ENCODE data around the gene GALNT7. TPM values are rescaled to one million over a fixed set of nuclear protein-coding genes. Genes with fewer than 3 reads are reported as not detected.

GALNT7 gene
- total and polyA plus RNA-seq, 4 donors = 6.3 to 29.8 (median 16.2) TPM

DNA sequence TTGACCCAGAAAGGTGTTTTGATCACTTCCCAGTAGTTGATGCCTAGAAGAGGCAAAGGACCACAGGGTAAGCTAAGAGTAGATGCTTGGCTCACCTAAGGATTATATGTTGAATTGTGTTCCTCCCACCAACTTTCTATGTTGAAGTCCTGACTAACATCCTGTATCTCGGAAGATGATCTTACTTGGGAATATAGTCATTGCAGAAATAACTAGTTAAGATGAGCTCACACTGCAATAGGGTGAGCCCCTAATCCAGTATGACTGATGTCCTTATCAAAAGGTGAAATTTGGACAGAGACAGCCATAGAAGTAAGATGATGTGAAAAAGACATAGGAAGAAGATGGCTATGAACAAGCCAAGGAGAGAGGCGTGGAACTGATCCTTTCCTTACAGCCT, 168.9 kb downstream of the GALNT7 start:
- intact Hi-C loops (cut with DNase I) = no loop called here
- 95% methylated on average over 2 of the region's 2 CpGs for WGBS, 2 donors
- H3K36me3 ChIP-seq (ENCODE audit: control insufficient read depth in 1 of 2, insufficient read depth in 2 of 2, low read length in 1 of 2) = no peaks in the 10 kb centered on the region
- no peaks in the 10 kb centered on the region for H3K9me3 ChIP-seq (ENCODE audit: control insufficient read depth, low read length)
- no peak overlapping the region for H3K27ac ChIP-seq (ENCODE audit: low read depth in 1 of 2, low read length in 2 of 2)
- no peaks in the 10 kb centered on the region for H3K27me3 ChIP-seq (ENCODE audit: control insufficient read depth in 1 of 2, insufficient read depth in 2 of 2, low read length in 1 of 2)
- DNase-seq (no peak), ATAC-seq (ENCODE audit: low FRiP score) (no peak)
- H3K4me3 ChIP-seq (ENCODE audit: low read length in 2 of 2) = no peak overlapping the region
- H3K4me1 ChIP-seq (ENCODE audit: control insufficient read depth in 1 of 2, insufficient read depth in 2 of 2, low read length in 2 of 2) = no peaks in the 10 kb centered on the region

DNA sequence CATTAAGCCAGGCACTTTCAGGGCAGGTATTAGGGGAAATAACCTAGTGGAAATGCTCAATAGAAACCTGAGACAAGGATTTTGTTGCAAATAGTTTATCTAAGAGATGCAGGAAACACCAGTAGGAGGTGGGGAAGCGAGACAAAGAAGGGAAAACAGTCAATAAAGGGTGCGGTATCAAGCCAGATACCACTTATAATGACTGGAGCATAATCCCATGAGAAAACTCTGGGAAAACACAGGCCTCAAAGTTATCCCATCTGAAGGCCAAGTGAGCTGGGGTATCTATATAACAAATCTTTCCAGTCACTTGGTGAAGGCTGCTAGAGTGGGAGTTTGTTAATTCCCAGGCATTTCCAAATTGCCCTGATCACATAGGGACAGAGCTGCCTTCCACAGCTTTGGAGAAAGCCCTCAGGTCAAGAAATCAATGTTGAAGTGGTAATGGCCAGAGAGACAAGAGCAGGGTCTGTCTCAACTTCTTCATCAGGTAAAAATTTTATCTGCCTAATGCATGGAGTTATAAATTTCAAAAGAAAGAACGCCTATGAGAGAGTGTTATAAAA, 175.3 kb downstream of the GALNT7 start:
- H3K27ac ChIP-seq (ENCODE audit: low read depth in 1 of 2, low read length in 2 of 2) = no peak overlapping the region
- peaks cover 1% of the 10 kb centered on the region for H3K9me3 ChIP-seq (ENCODE audit: control insufficient read depth, low read length)
- ATAC-seq (ENCODE audit: low FRiP score) (no peak), DNase-seq (no peak)
- H3K4me1 ChIP-seq (ENCODE audit: control insufficient read depth in 1 of 2, insufficient read depth in 2 of 2, low read length in 2 of 2) = no peaks in the 10 kb centered on the region
- 84 to 85% methylated on average over 3 of the region's 3 CpGs for WGBS, 2 donors
- intact Hi-C loops (cut with DNase I) = no loop called here
- H3K4me3 ChIP-seq (ENCODE audit: low read length in 2 of 2) = no peak overlapping the region
- no peaks in the 10 kb centered on the region for H3K27me3 ChIP-seq (ENCODE audit: control insufficient read depth in 1 of 2, insufficient read depth in 2 of 2, low read length in 1 of 2)
- H3K36me3 ChIP-seq (ENCODE audit: control insufficient read depth in 1 of 2, insufficient read depth in 2 of 2, low read length in 1 of 2) = no peaks in the 10 kb centered on the region

DNA sequence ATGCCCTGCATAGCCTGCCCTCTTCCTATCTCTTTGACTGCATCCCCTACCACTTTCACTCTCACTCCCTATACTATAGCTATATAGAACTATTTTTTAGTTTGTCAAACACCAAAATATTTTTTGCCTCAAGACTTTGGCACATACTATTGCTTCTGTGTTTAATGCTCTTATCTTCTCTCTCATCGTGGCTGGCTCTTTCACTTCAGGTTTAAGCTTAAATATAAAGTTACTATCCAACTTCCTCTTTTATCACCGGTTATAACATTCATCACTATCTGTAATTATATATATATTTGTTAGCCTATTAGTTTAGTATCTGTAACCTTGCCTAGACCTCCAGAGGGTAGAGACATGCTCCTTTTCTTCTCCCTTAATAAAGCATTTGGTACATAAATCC, 177.0 kb downstream of the GALNT7 start:
- intact Hi-C loops (cut with DNase I) = no loop called here
- Histone ChIP-seq H3K27me3 (ENCODE audit: control insufficient read depth in 1 of 2, insufficient read depth in 2 of 2, low read length in 1 of 2) (no peaks in the 10 kb centered on the region), H3K4me3 (ENCODE audit: low read length in 2 of 2) (no peak overlapping the region), H3K36me3 (ENCODE audit: control insufficient read depth in 1 of 2, insufficient read depth in 2 of 2, low read length in 1 of 2) (peaks cover 0 to 2% of the 10 kb centered on the region in 2 donors), H3K4me1 (ENCODE audit: control insufficient read depth in 1 of 2, insufficient read depth in 2 of 2, low read length in 2 of 2) (no peaks in the 10 kb centered on the region), H3K27ac (ENCODE audit: low read depth in 1 of 2, low read length in 2 of 2) (no peak overlapping the region), H3K9me3 (ENCODE audit: control insufficient read depth, low read length) (peaks cover 1% of the 10 kb centered on the region)
- DNase-seq (no peak), ATAC-seq (ENCODE audit: low FRiP score) (no peak)
- WGBS, 2 donors = 53 to 67% methylated on average over 2 of the region's 2 CpGs

DNA sequence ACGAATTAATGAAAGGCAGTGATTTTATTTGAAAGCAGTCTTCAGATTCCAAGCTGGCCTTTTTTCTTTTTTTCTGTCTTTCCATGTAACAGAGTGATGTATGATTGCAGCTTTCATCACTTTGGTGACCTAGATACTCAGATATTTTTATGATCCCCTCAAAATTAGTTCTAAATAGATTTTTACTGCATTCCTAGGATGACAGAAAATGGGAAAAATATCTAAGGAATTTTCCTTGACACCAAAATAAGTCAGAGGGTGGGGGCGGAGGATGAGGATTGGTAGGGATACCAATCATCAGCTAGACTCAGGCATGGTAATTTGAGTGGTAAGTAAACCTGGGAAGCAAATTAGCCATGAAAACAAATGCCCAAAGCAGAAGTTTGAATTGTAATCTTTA, 177.5 kb downstream of the GALNT7 start:
- Histone ChIP-seq H3K4me1 (ENCODE audit: control insufficient read depth in 1 of 2, insufficient read depth in 2 of 2, low read length in 2 of 2) (no peaks in the 10 kb centered on the region), H3K9me3 (ENCODE audit: control insufficient read depth, low read length) (peaks cover 1% of the 10 kb centered on the region), H3K27ac (ENCODE audit: low read depth in 1 of 2, low read length in 2 of 2) (no peak overlapping the region), H3K36me3 (ENCODE audit: control insufficient read depth in 1 of 2, insufficient read depth in 2 of 2, low read length in 1 of 2) (peaks cover 0 to 2% of the 10 kb centered on the region in 2 donors), H3K4me3 (ENCODE audit: low read length in 2 of 2) (no peak overlapping the region), H3K27me3 (ENCODE audit: control insufficient read depth in 1 of 2, insufficient read depth in 2 of 2, low read length in 1 of 2) (no peaks in the 10 kb centered on the region)
- DNase-seq = no peak
- ATAC-seq (ENCODE audit: low FRiP score) = no peak
- WGBS, 2 donors = 43 to 71% methylated on average over 2 of the region's 2 CpGs
- intact Hi-C loops (cut with DNase I) = no loop called here

DNA sequence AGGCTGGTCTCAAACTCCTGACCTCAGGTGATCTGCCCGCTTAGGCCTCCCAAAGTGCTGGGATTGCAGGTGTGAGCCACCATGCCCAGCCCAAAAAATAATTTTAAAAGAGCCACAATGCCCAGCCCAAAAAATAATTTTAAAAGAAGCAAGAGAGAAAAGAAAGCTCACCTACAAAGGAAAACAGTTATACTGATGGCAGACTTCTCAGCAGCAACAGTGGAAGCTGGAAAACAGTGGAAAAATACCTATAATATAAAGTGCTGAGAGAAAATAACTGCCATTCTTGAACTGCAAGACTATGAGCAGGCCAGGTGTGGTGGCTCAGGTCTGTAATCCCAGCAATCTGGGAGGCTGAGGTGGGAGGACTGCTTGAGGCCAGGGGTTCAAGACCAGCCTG, 178.9 kb downstream of the GALNT7 start:
- peaks cover 0 to 2% of the 10 kb centered on the region in 2 donors for H3K36me3 ChIP-seq (ENCODE audit: control insufficient read depth in 1 of 2, insufficient read depth in 2 of 2, low read length in 1 of 2)
- H3K27ac ChIP-seq (ENCODE audit: low read depth in 1 of 2, low read length in 2 of 2) = no peak overlapping the region
- intact Hi-C loops (cut with DNase I) = no loop called here
- H3K9me3 ChIP-seq (ENCODE audit: control insufficient read depth, low read length) = peaks cover 1% of the 10 kb centered on the region
- H3K4me3 ChIP-seq (ENCODE audit: low read length in 2 of 2) = no peak overlapping the region
- ATAC-seq (ENCODE audit: low FRiP score) = no peak
- H3K4me1 ChIP-seq (ENCODE audit: control insufficient read depth in 1 of 2, insufficient read depth in 2 of 2, low read length in 2 of 2) = no peaks in the 10 kb centered on the region
- DNase-seq = no peak
- no peaks in the 10 kb centered on the region for H3K27me3 ChIP-seq (ENCODE audit: control insufficient read depth in 1 of 2, insufficient read depth in 2 of 2, low read length in 1 of 2)
- 95 to 96% methylated on average over 1 of the region's 1 CpG for WGBS, 2 donors

DNA sequence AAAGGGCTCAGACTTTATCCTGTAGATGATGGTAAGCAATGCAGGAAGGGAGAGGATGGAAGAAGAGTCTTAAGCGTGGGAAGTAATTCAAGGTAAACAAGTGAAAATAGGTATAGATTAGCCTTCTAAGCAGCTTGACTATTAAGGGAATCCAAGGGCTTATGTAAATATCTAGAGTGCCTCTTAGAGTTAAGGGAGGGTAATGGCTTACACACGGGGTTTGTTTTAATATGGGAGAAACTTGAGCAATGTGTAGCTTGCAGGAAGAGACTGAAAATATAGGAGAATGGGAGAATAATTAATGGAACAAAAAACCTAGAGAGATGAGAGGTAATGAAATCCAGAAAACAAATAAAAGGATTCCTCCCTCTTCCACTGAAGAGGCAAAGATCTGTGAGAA, 189.3 kb downstream of the GALNT7 start:
- H3K4me1 ChIP-seq (ENCODE audit: control insufficient read depth in 1 of 2, insufficient read depth in 2 of 2, low read length in 2 of 2) = no peaks in the 10 kb centered on the region
- H3K4me3 ChIP-seq (ENCODE audit: low read length in 2 of 2) = no peak overlapping the region
- ATAC-seq (ENCODE audit: low FRiP score) (no peak), DNase-seq (no peak)
- H3K9me3 ChIP-seq (ENCODE audit: control insufficient read depth, low read length) = peaks cover 2% of the 10 kb centered on the region
- H3K27me3 ChIP-seq (ENCODE audit: control insufficient read depth in 1 of 2, insufficient read depth in 2 of 2, low read length in 1 of 2) = no peaks in the 10 kb centered on the region
- H3K27ac ChIP-seq (ENCODE audit: low read depth in 1 of 2, low read length in 2 of 2) = no peak overlapping the region
- 75 to 76% methylated on average over 2 of the region's 2 CpGs for WGBS, 2 donors
- intact Hi-C loops (cut with DNase I) = no loop called here
- no peaks in the 10 kb centered on the region for H3K36me3 ChIP-seq (ENCODE audit: control insufficient read depth in 1 of 2, insufficient read depth in 2 of 2, low read length in 1 of 2)

DNA sequence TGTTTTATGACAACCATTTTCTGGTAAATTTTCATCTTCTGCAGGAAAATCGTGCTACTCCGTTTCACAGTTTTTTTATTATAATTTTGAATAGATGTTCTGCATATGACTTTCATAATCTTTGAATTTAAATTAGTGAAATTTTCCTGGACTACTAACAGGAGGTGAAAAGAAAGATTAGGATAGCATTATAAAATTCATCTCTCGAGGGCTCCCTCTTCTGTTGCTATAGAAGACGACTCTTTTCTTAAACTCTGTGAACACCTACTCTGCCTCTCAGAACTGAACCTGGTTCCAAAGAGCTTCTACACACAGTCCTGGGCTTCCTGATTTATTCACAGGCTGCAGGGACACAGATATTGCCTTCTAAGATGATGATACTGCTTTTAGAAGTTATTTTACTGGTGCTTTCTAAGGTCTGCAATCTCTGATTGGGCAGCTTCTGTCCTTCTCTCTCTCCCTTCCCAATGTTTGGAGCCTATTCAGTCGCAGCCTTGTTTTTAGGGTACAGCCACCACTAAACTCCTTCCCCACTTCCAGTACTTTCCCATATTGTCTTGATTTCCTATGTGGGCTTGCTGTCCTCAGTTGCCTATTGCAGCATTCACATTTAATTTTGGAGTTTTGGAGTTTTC, 192.1 kb downstream of the GALNT7 start:
- Histone ChIP-seq H3K9me3 (ENCODE audit: control insufficient read depth, low read length) (peaks cover 2% of the 10 kb centered on the region), H3K27ac (ENCODE audit: low read depth in 1 of 2, low read length in 2 of 2) (no peak overlapping the region), H3K4me1 (ENCODE audit: control insufficient read depth in 1 of 2, insufficient read depth in 2 of 2, low read length in 2 of 2) (no peaks in the 10 kb centered on the region), H3K4me3 (ENCODE audit: low read length in 2 of 2) (no peak overlapping the region), H3K27me3 (ENCODE audit: control insufficient read depth in 1 of 2, insufficient read depth in 2 of 2, low read length in 1 of 2) (no peaks in the 10 kb centered on the region), H3K36me3 (ENCODE audit: control insufficient read depth in 1 of 2, insufficient read depth in 2 of 2, low read length in 1 of 2) (no peaks in the 10 kb centered on the region)
- DNase-seq (no peak), ATAC-seq (ENCODE audit: low FRiP score) (no peak)
- intact Hi-C loops (cut with DNase I) = no loop called here
- 54 to 58% methylated on average over 5 of the region's 5 CpGs for WGBS, 2 donors

DNA sequence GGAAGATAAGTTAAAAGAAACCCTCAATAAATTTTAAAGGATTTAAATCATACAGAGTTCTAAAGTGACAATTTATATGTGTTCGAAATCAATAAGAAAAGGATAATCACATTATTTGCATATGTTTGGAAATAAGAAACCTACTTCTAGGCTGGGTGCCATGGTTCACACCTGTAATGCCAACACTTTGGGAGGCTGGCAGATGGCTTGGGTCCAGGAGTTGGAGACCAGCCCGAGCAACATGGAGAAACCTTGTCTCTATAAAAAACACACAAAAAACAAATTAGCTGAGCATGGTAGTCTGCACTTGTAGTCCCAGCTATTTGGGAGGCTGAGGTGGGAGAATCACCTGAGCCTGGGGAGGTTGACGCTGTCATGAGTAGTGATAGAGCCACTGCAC, 194.1 kb downstream of the GALNT7 start:
- WGBS, 2 donors = 93 to 97% methylated on average over 3 of the region's 3 CpGs

DNA sequence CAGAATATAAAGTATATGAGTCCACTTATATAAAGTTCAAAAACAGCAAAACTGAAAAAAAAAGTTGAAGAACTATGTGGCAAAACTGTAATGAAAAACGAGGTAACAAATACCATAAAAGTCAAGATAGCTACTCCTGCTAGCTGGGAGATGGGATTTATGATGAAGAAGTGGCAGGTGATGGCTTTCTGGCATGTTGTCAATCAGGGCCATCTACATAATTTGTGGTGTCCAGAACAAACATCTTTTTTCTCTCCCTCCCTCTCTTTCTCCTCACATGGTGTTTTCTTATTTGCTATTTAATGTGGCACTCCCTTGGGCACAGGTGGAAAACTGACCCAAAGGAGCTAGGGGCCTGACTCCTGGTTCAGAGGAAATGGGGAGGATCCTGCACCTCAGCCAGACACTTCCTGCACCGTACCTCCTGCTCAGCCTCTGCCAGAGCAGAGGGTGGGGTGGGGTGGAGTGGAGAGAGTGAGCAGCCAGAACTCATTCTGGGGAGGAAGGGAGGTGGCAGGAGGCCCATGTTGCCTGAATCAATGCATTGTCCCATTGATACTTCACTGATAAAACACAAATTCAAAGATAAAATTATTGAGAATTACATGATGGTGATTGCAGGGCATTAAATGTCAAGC, 196.9 kb downstream of the GALNT7 start:
- 39 to 44% methylated on average over 2 of the region's 2 CpGs for WGBS, 2 donors
- Histone ChIP-seq H3K9me3 (ENCODE audit: control insufficient read depth, low read length) (no peaks in the 10 kb centered on the region), H3K4me3 (ENCODE audit: low read length in 2 of 2) (no peak overlapping the region), H3K27me3 (ENCODE audit: control insufficient read depth in 1 of 2, insufficient read depth in 2 of 2, low read length in 1 of 2) (no peaks in the 10 kb centered on the region), H3K36me3 (ENCODE audit: control insufficient read depth in 1 of 2, insufficient read depth in 2 of 2, low read length in 1 of 2) (no peaks in the 10 kb centered on the region), H3K4me1 (ENCODE audit: control insufficient read depth in 1 of 2, insufficient read depth in 2 of 2, low read length in 2 of 2) (no peaks in the 10 kb centered on the region), H3K27ac (ENCODE audit: low read depth in 1 of 2, low read length in 2 of 2) (no peak overlapping the region)
- ATAC-seq (ENCODE audit: low FRiP score) (no peak), DNase-seq (no peak)
- intact Hi-C loops (cut with DNase I) = no loop called here

More for the DNA sequence above, 194.1 kb downstream of the GALNT7 start:
- Histone ChIP-seq H3K27me3 (ENCODE audit: control insufficient read depth in 1 of 2, insufficient read depth in 2 of 2, low read length in 1 of 2) (no peaks in the 10 kb centered on the region), H3K27ac (ENCODE audit: low read depth in 1 of 2, low read length in 2 of 2) (no peak overlapping the region), H3K9me3 (ENCODE audit: control insufficient read depth, low read length) (peaks cover 2% of the 10 kb centered on the region), H3K36me3 (ENCODE audit: control insufficient read depth in 1 of 2, insufficient read depth in 2 of 2, low read length in 1 of 2) (no peaks in the 10 kb centered on the region), H3K4me1 (ENCODE audit: control insufficient read depth in 1 of 2, insufficient read depth in 2 of 2, low read length in 2 of 2) (no peaks in the 10 kb centered on the region), H3K4me3 (ENCODE audit: low read length in 2 of 2) (no peak overlapping the region)
- intact Hi-C loops (cut with DNase I) = no loop called here
- DNase-seq = no peak
- ATAC-seq (ENCODE audit: low FRiP score) = no peak
